B cell (primary cell): ENCODE measurements around the gene DTX4. TPM values are rescaled to one million over a fixed set of nuclear protein-coding genes. Genes with fewer than 3 reads are reported as not detected.

ENCODE experiments used
- ATAC-seq: fragments of 200-7000 bp; cut with Tn5 transposase; one replicate; pipeline ENCODE4 v1.10.0; 2021; ENCODE audit warnings: low read depth, mild to moderate bottlenecking, moderate number of reproducible peaks, moderate library complexity
- CTCF ChIA-PET: fragments of 350-600 bp; sonication (Branson Sonifier 250); formaldehyde crosslinking; loops from one replicate; lab custom pipeline; 2021; ENCODE audit warnings: antibody characterized with exemption, inconsistent platforms; lab: Charles Lee
- POLR2A ChIA-PET: fragments of 350-600 bp; sonication (Branson Sonifier 250); formaldehyde crosslinking; loops from one replicate; lab custom pipeline; 2021; ENCODE audit warnings: antibody characterized with exemption; lab: Charles Lee
- DNase-seq: peaks from one replicate; pipeline ENCODE4 v3.0.0; 2013
- H2AFZ ChIP-seq: 2 replicates; pipeline ENCODE4 v1.6.1; 2012; ENCODE audit warnings: mild to moderate bottlenecking, low read depth, low read length; ENCODE audit not compliant: insufficient read depth, poor library complexity, severe bottlenecking
- H3K27ac ChIP-seq, 2 donors: 1 replicate in 1 of 2; 2 replicates in 1 of 2; pipeline ENCODE4 v1.5.1; 2012 to 2013; ENCODE audit warnings: low read length in 2 of 2, mild to moderate bottlenecking in 2 of 2, moderate library complexity in 1 of 2
- H3K27me3 ChIP-seq, 4 experiments: fragments of 200-600 bp in 1 of 4; sonication (generic) in 1 of 4; replicated peaks in 1 of 4; 1 replicate in 2 of 4; 2 replicates in 2 of 4; pipeline versions ENCODE4 v1.6.1 to v1.7.0; 2013 to 2016; ENCODE audit warnings: low read length in 3 of 4, mild to moderate bottlenecking in 2 of 4, mixed read lengths in 1 of 4, moderate library complexity in 1 of 4; ENCODE audit not compliant: insufficient read depth in 4 of 4, control insufficient read depth in 3 of 4; ENCODE audit errors: control extremely low read depth in 1 of 4
- H3K36me3 ChIP-seq, 2 experiments: replicated peaks in 1 of 2; 1 replicate in 1 of 2; 2 replicates in 1 of 2; pipeline versions ENCODE4 v1.6.1 to v1.7.1; 2013; ENCODE audit warnings: low read length in 1 of 2; ENCODE audit not compliant: insufficient read depth in 2 of 2, control insufficient read depth in 1 of 2; ENCODE audit errors: control extremely low read depth in 1 of 2, extremely low read depth in 1 of 2
- H3K4me1 ChIP-seq, 2 donors: fragments of 200-600 bp in 1 of 2; sonication (generic) in 1 of 2; 1 replicate in 1 of 2; 2 replicates in 1 of 2; pipeline versions ENCODE4 v1.5.1 to v1.6.1; 2013 to 2017; ENCODE audit warnings: low read length in 2 of 2; ENCODE audit not compliant: control insufficient read depth in 2 of 2, insufficient read depth in 2 of 2
- H3K4me2 ChIP-seq: replicated peaks from 2 replicates; pipeline ENCODE3; 2012; ENCODE audit warnings: mild to moderate bottlenecking, low read depth, low read length; ENCODE audit not compliant: poor library complexity, severe bottlenecking
- H3K4me3 ChIP-seq, 5 experiments: fragments of 200-600 bp in 1 of 5; sonication (generic) in 1 of 5; 1 replicate in 3 of 5; 2 replicates in 2 of 5; pipeline versions ENCODE4 v1.5.1 to v1.7.0; 2011 to 2016; ENCODE audit warnings: low read length in 4 of 5, mild to moderate bottlenecking in 4 of 5, low read depth in 2 of 5, control low read depth in 1 of 5, moderate library complexity in 1 of 5; ENCODE audit not compliant: insufficient read depth in 1 of 5; ENCODE audit errors: control extremely low read depth in 1 of 5, extremely low read depth in 1 of 5
- H3K79me2 ChIP-seq: fragments of 200-600 bp; sonication (generic); one replicate; pipeline ENCODE4 v1.6.0; 2016; ENCODE audit warnings: low read length; ENCODE audit not compliant: control insufficient read depth, insufficient read depth
- H3K9ac ChIP-seq: fragments of 200-600 bp; sonication (generic); 2 replicates; pipeline ENCODE4 v1.6.1; 2017; ENCODE audit warnings: mild to moderate bottlenecking, low read length, moderate library complexity
- H3K9me3 ChIP-seq, 3 donors: one replicate each; pipeline versions ENCODE4 v1.6.1 to v1.7.1; 2013; ENCODE audit warnings: low read length in 2 of 3; ENCODE audit not compliant: control insufficient read depth in 2 of 3, insufficient read depth in 1 of 3; ENCODE audit errors: control extremely low read depth in 1 of 3
- H4K20me1 ChIP-seq: 2 replicates; pipeline ENCODE4 v1.6.0; 2012; ENCODE audit warnings: mild to moderate bottlenecking, low read length; ENCODE audit not compliant: insufficient read depth, control insufficient read depth, poor library complexity, severe bottlenecking
- H3K27ac Mint-ChIP-seq: one replicate; pipeline ENCODE4 v1.8.0; 2021; ENCODE audit warnings: mixed read lengths
- H3K27me3 Mint-ChIP-seq: one replicate; pipeline ENCODE4 v1.8.0; 2021; ENCODE audit warnings: mixed read lengths
- H3K4me1 Mint-ChIP-seq: one replicate; pipeline ENCODE4 v1.8.0; 2021; ENCODE audit warnings: mixed read lengths
- H3K4me3 Mint-ChIP-seq: one replicate; pipeline ENCODE4 v1.8.0; 2021; ENCODE audit warnings: mixed read lengths
- H3K9me3 Mint-ChIP-seq: one replicate; pipeline ENCODE4 v1.8.0; 2022; ENCODE audit warnings: mixed read lengths; ENCODE audit not compliant: insufficient read depth
- EZH2 ChIP-seq: IDR thresholded peaks from 2 replicates; pipeline ENCODE4 v1.6.1; 2012; ENCODE audit warnings: borderline replicate concordance, low read depth, mild to moderate bottlenecking, moderate library complexity, low read length; ENCODE audit not compliant: insufficient read depth, poor library complexity, severe bottlenecking
- WGBS: methylation state at CpG from one replicate; pipeline ENCODE4 v1.1.5; 2013; ENCODE audit warnings: missing lambda C conversion rate; ENCODE audit not compliant: insufficient coverage; 5-methylcytosine and 5-hydroxymethylcytosine counted together
- intact Hi-C: fragments of 100-400 bp; cut with micrococcal nuclease; formaldehyde crosslinking; loops from one replicate; pipeline ENCODE4 v1.10.0; 2022
- polyA plus RNA-seq: library from polyadenylated mRNA; depleted of rRNA; stranded (reverse); fragments of >200 nt; gene quantifications from 2 replicates; pipeline ENCODE4 v1.2.3, GENCODE V29; 2012
- total RNA-seq, 2 donors: library from RNA; stranded (reverse); fragments of 120-200 nt in 1 of 2; gene quantifications; 1 replicate in 1 of 2; 2 replicates in 1 of 2; pipeline versions ENCODE4 v1.2.3 to v1.2.4, GENCODE V29; 2013 to 2022
- TF ChIP-seq, protein P1 (sequence below): fragments of 200-600 bp; IDR thresholded peaks from one replicate; pipeline ENCODE4 v1.8.0; 2022; ENCODE audit warnings: antibody characterized with exemption, mild to moderate bottlenecking

Gene DTX4
- total and polyA plus RNA-seq, 2 donors (not counting 1 experiment from before 2014, with no cell fraction given), result 11.7 to 43.3 TPM

DNA sequence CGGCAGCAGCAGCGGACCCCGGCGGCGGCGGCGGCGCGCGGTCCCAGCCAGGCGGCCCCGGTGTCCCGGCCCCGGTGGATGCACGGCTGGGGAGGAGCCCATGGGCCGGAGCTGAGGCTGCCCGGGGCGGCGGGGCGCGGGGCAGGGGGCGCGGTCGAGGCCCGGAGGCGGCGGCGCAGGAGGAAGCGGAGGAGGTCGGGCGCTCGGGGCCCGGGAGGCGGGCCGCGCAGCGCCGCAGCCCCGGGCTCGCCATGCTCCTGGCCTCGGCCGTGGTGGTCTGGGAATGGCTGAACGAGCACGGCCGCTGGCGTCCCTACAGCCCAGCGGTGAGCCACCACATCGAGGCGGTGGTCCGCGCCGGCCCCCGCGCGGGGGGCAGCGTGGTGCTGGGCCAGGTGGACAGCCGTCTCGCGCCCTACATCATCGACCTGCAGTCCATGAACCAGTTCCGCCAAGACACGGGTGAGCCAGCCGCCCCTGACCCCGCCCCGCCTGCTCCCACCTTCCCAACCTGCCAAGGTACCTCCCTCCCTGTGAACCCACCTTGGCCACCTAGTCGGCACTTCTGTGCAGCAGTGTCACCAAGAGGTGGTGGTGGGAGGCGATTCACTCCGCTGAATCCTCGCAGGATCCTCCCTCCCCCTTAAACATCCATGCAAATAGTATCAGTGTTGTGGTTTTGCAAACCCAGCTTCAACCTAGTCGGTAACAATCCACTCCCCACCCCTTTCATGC lies 580 bp downstream of the DTX4 start:
- H3K4me1 ChIP-seq, result peaks cover 20 to 26% of the 10 kb centered on the region in 2 donors
- under 1% methylated on average over 67 of the region's 70 CpGs for WGBS
- DNase-seq, result peak; percentile 82
- Mint-ChIP-seq H3K27ac (peak overlapping the region; percentile 92), H3K9me3 (no peaks in the 10 kb centered on the region), H3K4me1 (peaks cover 28% of the 10 kb centered on the region), H3K4me3 (peak overlapping the region; percentile 98), H3K27me3 (no peaks in the 10 kb centered on the region)
- H3K27ac ChIP-seq, result peak overlapping the region in 1 of 2 donors; percentile 31
- peak overlapping the region; percentile 82 for H2AFZ ChIP-seq
- H3K4me3 ChIP-seq, result peak overlapping the region; percentile 55 to 76 (median 74)
- H3K27me3 ChIP-seq, result no peaks in the 10 kb centered on the region
- peak; percentile 37 for ATAC-seq
- no peak for TF ChIP-seq EZH2
- TF ChIP-seq, protein P1, sequence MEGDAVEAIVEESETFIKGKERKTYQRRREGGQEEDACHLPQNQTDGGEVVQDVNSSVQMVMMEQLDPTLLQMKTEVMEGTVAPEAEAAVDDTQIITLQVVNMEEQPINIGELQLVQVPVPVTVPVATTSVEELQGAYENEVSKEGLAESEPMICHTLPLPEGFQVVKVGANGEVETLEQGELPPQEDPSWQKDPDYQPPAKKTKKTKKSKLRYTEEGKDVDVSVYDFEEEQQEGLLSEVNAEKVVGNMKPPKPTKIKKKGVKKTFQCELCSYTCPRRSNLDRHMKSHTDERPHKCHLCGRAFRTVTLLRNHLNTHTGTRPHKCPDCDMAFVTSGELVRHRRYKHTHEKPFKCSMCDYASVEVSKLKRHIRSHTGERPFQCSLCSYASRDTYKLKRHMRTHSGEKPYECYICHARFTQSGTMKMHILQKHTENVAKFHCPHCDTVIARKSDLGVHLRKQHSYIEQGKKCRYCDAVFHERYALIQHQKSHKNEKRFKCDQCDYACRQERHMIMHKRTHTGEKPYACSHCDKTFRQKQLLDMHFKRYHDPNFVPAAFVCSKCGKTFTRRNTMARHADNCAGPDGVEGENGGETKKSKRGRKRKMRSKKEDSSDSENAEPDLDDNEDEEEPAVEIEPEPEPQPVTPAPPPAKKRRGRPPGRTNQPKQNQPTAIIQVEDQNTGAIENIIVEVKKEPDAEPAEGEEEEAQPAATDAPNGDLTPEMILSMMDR, result no peak
- peaks cover 0 to 13% of the 10 kb centered on the region in 2 experiments for H3K36me3 ChIP-seq
- H3K79me2 ChIP-seq, result peaks cover 56% of the 10 kb centered on the region
- peak overlapping the region; percentile 71 for H3K9ac ChIP-seq
- intact Hi-C loops, result loop anchor here (1.0 to 10.0 kb wide), 4 partner anchors 28 to 492 kb away; partner anchors contain the start of gene PATL1
- no peaks in the 10 kb centered on the region for H3K9me3 ChIP-seq
- peak overlapping the region; percentile 88 for H3K4me2 ChIP-seq
- peaks cover 18% of the 10 kb centered on the region for H4K20me1 ChIP-seq
- CTCF ChIA-PET, result interaction anchor here (0.8 to 11.2 kb wide), 28 partner anchors 15 to 605 kb away, joined by 3 to 215 read pairs (median 10); partner anchors contain the start of genes MPEG1, OR5A1 and OR5A2
- POLR2A ChIA-PET, result interaction anchor here (0.7 to 3.3 kb wide), 8 partner anchors 10 to 91 kb away, joined by 3 to 20 read pairs (median 6); partner anchors contain the start of gene MPEG1
